Measurements from ENCODE around the gene CBX2.

Gene CBX2

DNA sequence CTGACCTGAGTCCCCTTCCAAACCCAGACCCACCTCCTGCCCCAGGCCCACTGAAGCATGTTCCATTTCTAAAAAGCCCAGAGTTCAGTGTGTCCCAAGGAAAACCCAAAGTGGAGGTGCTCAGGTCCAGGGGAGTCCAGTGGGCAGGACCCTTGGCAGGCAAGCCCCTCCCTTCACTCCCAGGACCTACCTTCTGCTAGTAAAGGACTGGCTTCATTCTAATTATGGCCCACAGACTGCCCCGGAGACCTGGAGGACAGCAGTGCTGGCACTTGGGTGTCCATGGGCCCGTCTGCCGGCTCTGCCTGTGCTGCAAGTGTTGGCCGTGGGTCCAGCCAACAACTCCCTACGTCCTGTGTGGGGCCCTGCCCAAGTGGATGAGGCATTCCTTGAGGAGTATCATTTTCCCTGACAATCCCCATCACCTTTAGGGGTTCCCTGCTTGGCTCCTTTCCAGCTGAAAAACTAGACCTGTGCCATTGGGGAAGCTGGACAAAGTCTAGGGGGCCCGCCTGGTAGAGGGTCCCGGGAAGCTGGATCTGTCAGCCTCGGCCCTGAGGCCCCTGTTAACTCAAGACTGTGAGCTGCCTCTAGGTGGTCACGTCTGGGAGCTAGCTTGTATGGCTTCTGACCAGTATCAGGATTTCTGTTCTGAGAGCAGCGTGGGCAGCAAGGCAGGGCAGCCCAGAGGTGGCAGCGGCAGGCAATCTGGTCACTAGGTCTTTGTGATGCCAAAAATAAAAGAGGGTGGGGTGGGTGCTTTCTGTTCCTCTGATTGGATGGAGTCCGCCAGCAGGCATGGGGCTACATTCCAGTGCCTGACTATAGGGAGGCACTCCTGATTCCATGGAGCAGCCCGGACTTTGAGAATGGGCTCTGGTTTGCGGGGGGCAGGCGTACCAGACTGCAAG lies 8.2 kb downstream of the CBX2 start:
- Histone ChIP-seq H3K9ac (ENCODE audit: low read depth, low read length) (no peak overlapping the region), H3K36me3 (ENCODE audit: control insufficient read depth, insufficient read depth, low read length) (peaks cover 33% of the 10 kb centered on the region), H3K27me3 (ENCODE audit: control insufficient read depth, insufficient read depth, low read length) (peaks cover 39% of the 10 kb centered on the region), H3K4me1 (ENCODE audit: control insufficient read depth, insufficient read depth, low read length) (peaks cover 8% of the 10 kb centered on the region), H3K4me3 (ENCODE audit: low read depth, low read length) (no peak overlapping the region), H3K9me3 (ENCODE audit: control insufficient read depth, insufficient read depth, low read length) (no peaks in the 10 kb centered on the region)

DNA sequence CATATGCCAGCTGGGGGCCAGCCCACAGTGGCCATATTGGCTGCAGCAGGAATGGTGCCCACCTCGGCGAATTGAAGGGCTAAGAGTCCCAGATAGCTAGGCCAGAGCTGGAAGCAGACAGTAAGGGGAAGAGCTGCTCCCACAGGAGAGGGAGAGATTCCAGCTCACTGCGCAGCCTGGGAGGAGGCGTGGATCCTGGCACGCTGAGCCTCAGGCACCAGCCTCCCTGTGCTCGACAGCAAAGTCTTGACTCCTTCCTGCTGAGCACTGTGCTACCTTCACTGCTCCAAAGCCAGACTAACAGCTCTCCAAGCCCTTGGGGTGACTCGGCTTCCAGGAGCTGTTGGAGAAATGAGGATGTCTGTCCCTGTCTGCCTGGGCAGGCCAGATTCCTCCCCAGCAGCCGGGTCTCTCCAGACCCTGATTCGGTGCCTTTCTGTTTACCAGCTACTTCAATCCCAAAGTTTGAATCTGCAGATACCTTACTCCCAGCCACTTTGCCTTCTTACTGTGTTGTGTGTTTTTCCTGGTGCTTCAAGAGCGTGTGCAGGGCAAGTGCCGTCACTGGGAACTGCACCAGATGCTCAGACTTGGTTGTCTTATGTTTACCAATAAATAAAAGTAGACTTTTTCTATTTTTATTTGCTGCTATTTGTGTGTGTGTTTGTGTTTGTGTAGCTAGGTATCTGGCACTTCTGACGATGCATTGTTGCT lies 9.1 kb downstream of the CBX2 start:
- peaks cover 8% of the 10 kb centered on the region for H3K4me1 ChIP-seq (ENCODE audit: control insufficient read depth, insufficient read depth, low read length)
- H3K9ac ChIP-seq (ENCODE audit: low read depth, low read length): no peak overlapping the region
- H3K27me3 ChIP-seq (ENCODE audit: control insufficient read depth, insufficient read depth, low read length): peaks cover 48% of the 10 kb centered on the region
- H3K36me3 ChIP-seq (ENCODE audit: control insufficient read depth, insufficient read depth, low read length): peaks cover 27% of the 10 kb centered on the region
- H3K9me3 ChIP-seq (ENCODE audit: control insufficient read depth, insufficient read depth, low read length): no peaks in the 10 kb centered on the region
- H3K4me3 ChIP-seq (ENCODE audit: low read depth, low read length): no peak overlapping the region

DNA sequence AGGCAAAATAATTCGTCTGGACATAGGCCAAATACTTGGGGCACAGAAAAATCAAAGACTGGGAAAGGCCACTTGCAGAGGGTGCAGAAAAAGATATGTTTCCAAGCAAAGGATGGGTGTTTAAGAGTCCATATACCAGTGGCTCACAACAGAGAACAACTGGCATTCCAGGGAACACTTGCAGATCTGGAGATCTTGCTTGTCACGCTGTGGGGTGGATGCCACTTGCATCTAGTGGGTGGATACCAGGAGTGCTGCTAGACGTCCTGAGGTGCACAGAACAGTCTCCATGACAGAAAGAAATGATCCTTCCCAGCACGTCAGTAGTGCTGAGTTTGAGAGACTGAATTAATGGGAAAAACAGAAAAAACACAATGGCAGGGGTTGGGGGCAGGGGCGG lies 10.5 kb downstream of the CBX2 start:
- H3K27me3 ChIP-seq (ENCODE audit: control insufficient read depth, insufficient read depth, low read length): peaks cover 61% of the 10 kb centered on the region
- H3K36me3 ChIP-seq (ENCODE audit: control insufficient read depth, insufficient read depth, low read length): peaks cover 19% of the 10 kb centered on the region
- H3K9ac ChIP-seq (ENCODE audit: low read depth, low read length): no peak overlapping the region
- H3K4me3 ChIP-seq (ENCODE audit: low read depth, low read length): no peak overlapping the region
- no peaks in the 10 kb centered on the region for H3K9me3 ChIP-seq (ENCODE audit: control insufficient read depth, insufficient read depth, low read length)
- H3K4me1 ChIP-seq (ENCODE audit: control insufficient read depth, insufficient read depth, low read length): peaks cover 8% of the 10 kb centered on the region

- no peaks in the 10 kb centered on the region for H3K9me3 ChIP-seq (ENCODE audit: control insufficient read depth, insufficient read depth, low read length)
- H3K4me3 ChIP-seq (ENCODE audit: low read depth, low read length): peak overlapping the region; percentile 53
- H3K27me3 ChIP-seq (ENCODE audit: control insufficient read depth, insufficient read depth, low read length): peaks cover 69% of the 10 kb centered on the region
- peak overlapping the region; percentile 37 for H3K9ac ChIP-seq (ENCODE audit: low read depth, low read length)
- H3K4me1 ChIP-seq (ENCODE audit: control insufficient read depth, insufficient read depth, low read length): peaks cover 11% of the 10 kb centered on the region
- peaks cover 11% of the 10 kb centered on the region for H3K36me3 ChIP-seq (ENCODE audit: control insufficient read depth, insufficient read depth, low read length)
Measured at GRCh38 chr17:79788989-79789942, 11.3 kb downstream of the CBX2 start.

DNA sequence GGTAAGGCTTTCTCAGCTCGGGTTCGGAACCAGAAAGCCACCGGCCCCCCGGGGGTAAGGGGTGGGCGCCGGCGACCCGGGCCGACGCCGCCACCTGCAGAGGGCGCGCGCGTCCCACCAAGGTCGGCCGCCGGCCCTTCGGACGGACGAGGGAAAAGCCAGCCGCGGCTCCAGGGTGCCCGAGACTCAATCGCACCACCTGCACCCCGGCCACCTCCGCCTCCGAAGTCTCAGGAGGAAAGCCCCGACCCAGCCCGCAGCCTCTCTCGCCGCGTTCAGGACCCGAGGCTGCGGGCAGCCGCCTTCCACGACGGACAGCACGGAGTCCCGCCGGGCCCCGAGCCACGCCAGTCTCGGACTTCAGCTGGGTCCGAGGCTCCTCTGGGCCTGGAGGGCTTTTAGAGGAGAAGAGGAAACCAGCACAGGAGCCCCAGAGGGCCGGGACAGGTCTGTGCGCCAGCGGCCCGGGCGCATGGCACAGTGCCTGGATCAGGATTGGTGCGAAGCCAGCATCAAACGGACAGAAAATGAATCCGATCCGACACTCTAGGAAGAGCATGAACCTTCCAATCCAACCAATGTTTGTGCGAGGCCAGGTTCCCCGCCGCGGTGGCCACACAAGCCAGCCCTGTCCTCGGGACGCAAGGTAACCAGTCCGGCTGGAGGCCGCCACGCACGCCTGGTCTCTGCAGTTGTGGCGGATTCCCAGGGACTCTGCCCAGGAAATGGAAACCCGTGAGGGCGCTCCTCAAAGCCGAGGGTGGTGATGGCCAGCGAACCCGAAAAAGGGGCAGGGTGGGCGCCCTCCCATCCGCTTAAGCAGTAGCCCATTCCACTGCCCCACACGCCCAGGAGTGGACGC lies 12.2 kb downstream of the CBX2 start:
- peaks cover 78% of the 10 kb centered on the region for H3K27me3 ChIP-seq (ENCODE audit: control insufficient read depth, insufficient read depth, low read length)
- H3K4me3 ChIP-seq (ENCODE audit: low read depth, low read length): peak overlapping the region; percentile 53
- H3K9ac ChIP-seq (ENCODE audit: low read depth, low read length): no peak overlapping the region

GRCh38 chr17:79790805-79791734 lies 13.1 kb downstream of the CBX2 start:
- H3K9me3 ChIP-seq (ENCODE audit: control insufficient read depth, insufficient read depth, low read length): no peaks in the 10 kb centered on the region
- H3K4me3 ChIP-seq (ENCODE audit: low read depth, low read length): peak overlapping the region; percentile 13
- no peak overlapping the region for H3K9ac ChIP-seq (ENCODE audit: low read depth, low read length)
- H3K36me3 ChIP-seq (ENCODE audit: control insufficient read depth, insufficient read depth, low read length): no peaks in the 10 kb centered on the region
- peaks cover 87% of the 10 kb centered on the region for H3K27me3 ChIP-seq (ENCODE audit: control insufficient read depth, insufficient read depth, low read length)
- H3K4me1 ChIP-seq (ENCODE audit: control insufficient read depth, insufficient read depth, low read length): peaks cover 15% of the 10 kb centered on the region

More for the DNA sequence above, 12.2 kb downstream of the CBX2 start:
- Histone ChIP-seq H3K36me3 (ENCODE audit: control insufficient read depth, insufficient read depth, low read length) (peaks cover 2% of the 10 kb centered on the region), H3K4me1 (ENCODE audit: control insufficient read depth, insufficient read depth, low read length) (peaks cover 13% of the 10 kb centered on the region), H3K9me3 (ENCODE audit: control insufficient read depth, insufficient read depth, low read length) (no peaks in the 10 kb centered on the region)

DNA sequence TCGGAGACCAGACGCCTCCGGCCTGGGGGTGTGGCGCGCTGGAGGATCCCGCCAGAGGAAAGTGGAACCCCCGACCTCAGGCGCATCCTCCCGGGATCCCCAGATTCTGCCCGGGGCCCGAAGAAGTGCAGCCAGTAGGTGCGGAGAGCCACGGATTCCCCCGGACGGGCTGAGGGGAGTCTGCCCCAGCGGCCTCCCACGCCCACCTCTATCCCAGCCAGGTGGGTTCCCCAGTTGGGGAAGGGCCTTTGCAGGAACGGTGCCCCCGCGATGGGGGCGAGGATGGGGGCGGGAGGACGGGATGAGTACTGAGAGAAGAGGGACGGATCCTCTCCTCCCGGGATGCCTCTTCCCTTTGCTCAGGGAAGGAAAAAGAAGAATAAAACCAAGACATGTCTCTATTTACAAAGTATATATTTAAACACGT lies 13.8 kb downstream of the CBX2 start:
- Histone ChIP-seq H3K4me1 (ENCODE audit: control insufficient read depth, insufficient read depth, low read length) (peaks cover 19% of the 10 kb centered on the region), H3K4me3 (ENCODE audit: low read depth, low read length) (no peak overlapping the region), H3K36me3 (ENCODE audit: control insufficient read depth, insufficient read depth, low read length) (no peaks in the 10 kb centered on the region), H3K27me3 (ENCODE audit: control insufficient read depth, insufficient read depth, low read length) (peaks cover 91% of the 10 kb centered on the region), H3K9me3 (ENCODE audit: control insufficient read depth, insufficient read depth, low read length) (no peaks in the 10 kb centered on the region), H3K9ac (ENCODE audit: low read depth, low read length) (no peak overlapping the region)

GRCh38 chr17:79792341-79792871 lies 14.5 kb downstream of the CBX2 start:
- H3K36me3 ChIP-seq (ENCODE audit: control insufficient read depth, insufficient read depth, low read length): no peaks in the 10 kb centered on the region
- no peak overlapping the region for H3K4me3 ChIP-seq (ENCODE audit: low read depth, low read length)
- H3K9ac ChIP-seq (ENCODE audit: low read depth, low read length): no peak overlapping the region
- H3K9me3 ChIP-seq (ENCODE audit: control insufficient read depth, insufficient read depth, low read length): no peaks in the 10 kb centered on the region
- peaks cover 87% of the 10 kb centered on the region for H3K27me3 ChIP-seq (ENCODE audit: control insufficient read depth, insufficient read depth, low read length)
- H3K4me1 ChIP-seq (ENCODE audit: control insufficient read depth, insufficient read depth, low read length): peaks cover 19% of the 10 kb centered on the region

DNA sequence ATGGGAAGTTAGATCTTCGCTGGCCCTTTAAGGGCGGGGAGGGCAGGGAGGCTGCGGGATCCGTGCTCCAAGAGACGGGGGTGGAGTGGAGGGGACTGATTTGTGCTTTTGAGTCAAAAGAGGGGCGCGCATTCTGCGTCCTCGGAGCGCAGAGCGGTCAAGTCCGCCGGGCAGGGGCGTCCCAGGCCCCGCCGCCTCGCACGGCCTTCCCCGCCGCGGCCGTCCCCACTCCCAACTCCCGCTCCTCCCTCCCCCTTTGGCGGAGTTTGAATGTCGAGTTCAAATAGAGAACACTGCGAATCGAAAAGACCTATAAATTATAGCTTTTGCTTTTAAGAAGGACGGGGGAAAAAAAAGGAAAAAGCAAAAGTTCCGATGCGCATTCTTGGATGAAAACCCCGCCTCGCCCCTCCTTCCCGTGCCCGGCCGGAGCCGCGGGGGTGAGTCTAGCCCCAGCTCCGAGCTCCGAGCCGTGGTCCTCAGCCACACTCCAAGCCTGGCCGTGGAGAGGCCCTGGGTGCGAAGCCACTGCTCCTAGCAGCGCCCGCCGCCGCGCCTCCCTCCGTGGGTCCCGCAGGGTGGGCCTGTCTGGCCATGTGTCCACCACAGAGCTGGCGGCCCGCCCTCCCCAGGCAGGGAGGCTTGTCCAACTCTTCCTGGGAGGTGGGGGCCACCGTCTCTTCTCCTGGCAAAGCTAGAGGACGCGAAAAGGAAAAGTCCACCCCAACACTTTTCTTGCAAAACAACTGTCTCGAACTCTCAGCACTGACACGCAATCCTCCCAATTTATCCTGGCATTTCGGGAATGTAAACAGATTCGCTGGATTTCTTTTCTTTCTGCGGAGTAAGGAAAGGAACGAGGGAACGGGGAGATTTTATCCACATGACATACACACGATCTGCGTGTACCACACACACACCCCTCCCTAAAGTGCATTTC lies 15.3 kb downstream of the CBX2 start:
- Histone ChIP-seq H3K9ac (ENCODE audit: low read depth, low read length) (no peak overlapping the region), H3K27me3 (ENCODE audit: control insufficient read depth, insufficient read depth, low read length) (peaks cover 84% of the 10 kb centered on the region), H3K9me3 (ENCODE audit: control insufficient read depth, insufficient read depth, low read length) (no peaks in the 10 kb centered on the region), H3K4me1 (ENCODE audit: control insufficient read depth, insufficient read depth, low read length) (peaks cover 19% of the 10 kb centered on the region), H3K36me3 (ENCODE audit: control insufficient read depth, insufficient read depth, low read length) (no peaks in the 10 kb centered on the region), H3K4me3 (ENCODE audit: low read depth, low read length) (peak overlapping the region; percentile 32)
